H1 (cell line): ENCODE data around the gene OPCML.

Experiments
- CEBPB ChIP-seq: IDR thresholded peaks from 2 replicates; pipeline ENCODE4 v1.6.1; 2012; ENCODE audit warnings: low read depth, low read length
- EZH2 ChIP-seq: fragments of 200-600 bp; sonication (generic); IDR thresholded peaks from 2 replicates; pipeline ENCODE4 v1.7.1; 2012; ENCODE audit warnings: low read depth, mild to moderate bottlenecking, moderate library complexity, low read length, inconsistent platforms; ENCODE audit not compliant: severe bottlenecking
- GTF2F1 ChIP-seq: IDR thresholded peaks from 2 replicates; pipeline ENCODE4 v1.6.1; 2012; ENCODE audit warnings: low read depth, low read length, improper control_type of control experiment, borderline replicate concordance
- MAX ChIP-seq: IDR thresholded peaks from 2 replicates; pipeline ENCODE4 v1.6.1; 2012; ENCODE audit warnings: inconsistent platforms
- PHF8 ChIP-seq: fragments of 200-600 bp; sonication (generic); conservative IDR thresholded peaks from 2 replicates; pipeline ENCODE4 v1.7.1; 2012; ENCODE audit warnings: low read depth, mild to moderate bottlenecking, inconsistent platforms, low read length, moderate library complexity
- POLR2A ChIP-seq, 2 experiments: IDR thresholded peaks; 1 replicate in 1 of 2; 2 replicates in 1 of 2; pipeline ENCODE4 v1.6.1; 2011; ENCODE audit warnings: low read depth in 2 of 2, low read length in 2 of 2, mild to moderate bottlenecking in 2 of 2; ENCODE audit errors: control extremely low read depth in 1 of 2
- SIX5 ChIP-seq: IDR thresholded peaks from 2 replicates; pipeline ENCODE4 v1.6.1; 2011; ENCODE audit warnings: mild to moderate bottlenecking, low read depth, low read length
- SP2 ChIP-seq: IDR thresholded peaks from 2 replicates; pipeline ENCODE4 v1.6.1; 2012; ENCODE audit warnings: mild to moderate bottlenecking, low read length, inconsistent platforms
- TF ChIP-seq, protein P1 (sequence below), 3 experiments: IDR thresholded peaks; 1 replicate in 2 of 3; 2 replicates in 1 of 3; pipeline versions ENCODE4 v1.5.1 to v1.6.1; 2011; ENCODE audit warnings: low read length in 3 of 3, mild to moderate bottlenecking in 3 of 3, inconsistent platforms in 2 of 3, low read depth in 1 of 3, moderate library complexity in 1 of 3; ENCODE audit not compliant: insufficient read depth in 1 of 3; ENCODE audit errors: control extremely low read depth in 1 of 3

- TF ChIP-seq, protein P1, sequence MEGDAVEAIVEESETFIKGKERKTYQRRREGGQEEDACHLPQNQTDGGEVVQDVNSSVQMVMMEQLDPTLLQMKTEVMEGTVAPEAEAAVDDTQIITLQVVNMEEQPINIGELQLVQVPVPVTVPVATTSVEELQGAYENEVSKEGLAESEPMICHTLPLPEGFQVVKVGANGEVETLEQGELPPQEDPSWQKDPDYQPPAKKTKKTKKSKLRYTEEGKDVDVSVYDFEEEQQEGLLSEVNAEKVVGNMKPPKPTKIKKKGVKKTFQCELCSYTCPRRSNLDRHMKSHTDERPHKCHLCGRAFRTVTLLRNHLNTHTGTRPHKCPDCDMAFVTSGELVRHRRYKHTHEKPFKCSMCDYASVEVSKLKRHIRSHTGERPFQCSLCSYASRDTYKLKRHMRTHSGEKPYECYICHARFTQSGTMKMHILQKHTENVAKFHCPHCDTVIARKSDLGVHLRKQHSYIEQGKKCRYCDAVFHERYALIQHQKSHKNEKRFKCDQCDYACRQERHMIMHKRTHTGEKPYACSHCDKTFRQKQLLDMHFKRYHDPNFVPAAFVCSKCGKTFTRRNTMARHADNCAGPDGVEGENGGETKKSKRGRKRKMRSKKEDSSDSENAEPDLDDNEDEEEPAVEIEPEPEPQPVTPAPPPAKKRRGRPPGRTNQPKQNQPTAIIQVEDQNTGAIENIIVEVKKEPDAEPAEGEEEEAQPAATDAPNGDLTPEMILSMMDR (IDR thresholded peaks at IDR 0.05; ENCODE audit: control extremely low read depth in 1 of 3, insufficient read depth in 1 of 3, low read depth in 1 of 3, low read length in 3 of 3): no peak
- TF ChIP-seq POLR2A (IDR thresholded peaks at IDR 0.05; ENCODE audit: control extremely low read depth in 1 of 2, low read depth in 2 of 2, low read length in 2 of 2) (no peak), SIX5 (no peak), MAX (no peak), GTF2F1 (no peak), EZH2 (no peak), SP2 (no peak), PHF8 (no peak), CEBPB (no peak)
These were observed 9.4 kb upstream of the OPCML start for GRCh38 chr11:133541720-133542095.
